Amygdala (tissue), 56 donors: ENCODE data around the gene KIAA1328.

Experiments used
- DNase-seq, 56 donors: peaks; one replicate each; lab custom pipeline; 2025; lab: John Stamatoyannopoulos, UW

KIAA1328 gene

DNA sequence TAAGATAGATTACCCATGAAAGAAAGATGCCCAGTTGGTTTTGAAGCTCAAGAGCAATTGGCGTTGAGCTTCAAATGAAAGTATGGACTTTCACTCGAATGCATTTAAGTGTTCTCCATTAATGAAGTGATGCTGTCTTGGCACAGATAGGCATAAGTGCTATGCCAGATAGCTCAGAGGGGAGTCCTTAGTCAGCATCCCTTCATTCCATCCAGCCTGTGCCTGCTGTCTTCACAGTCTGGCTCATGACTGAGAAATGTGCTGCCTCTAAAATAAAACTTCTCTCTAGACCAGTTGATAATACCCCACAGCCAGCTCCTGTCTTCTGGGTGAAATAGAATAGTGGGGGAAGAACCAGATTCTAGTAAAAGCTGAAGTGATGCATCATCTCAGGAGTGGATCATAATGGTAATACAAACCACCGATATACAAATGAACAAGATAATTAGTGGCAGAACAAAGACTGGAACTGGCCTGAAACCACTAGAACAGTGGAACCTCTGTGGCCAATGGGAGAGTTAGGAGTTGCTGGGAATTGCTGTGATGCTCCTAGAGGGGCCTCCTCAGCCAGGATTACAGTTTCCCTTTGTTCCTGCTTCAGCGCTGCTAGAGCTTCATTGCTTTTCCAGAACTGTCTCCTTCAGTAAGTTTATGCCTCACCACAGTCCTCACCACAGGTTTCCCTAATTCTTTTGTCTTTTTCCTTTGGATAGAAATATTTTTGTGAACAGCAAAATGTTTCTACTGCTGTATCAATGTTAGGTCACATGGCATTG, 359.3 kb downstream of the KIAA1328 start:
- DNase-seq, result no peak

DNA sequence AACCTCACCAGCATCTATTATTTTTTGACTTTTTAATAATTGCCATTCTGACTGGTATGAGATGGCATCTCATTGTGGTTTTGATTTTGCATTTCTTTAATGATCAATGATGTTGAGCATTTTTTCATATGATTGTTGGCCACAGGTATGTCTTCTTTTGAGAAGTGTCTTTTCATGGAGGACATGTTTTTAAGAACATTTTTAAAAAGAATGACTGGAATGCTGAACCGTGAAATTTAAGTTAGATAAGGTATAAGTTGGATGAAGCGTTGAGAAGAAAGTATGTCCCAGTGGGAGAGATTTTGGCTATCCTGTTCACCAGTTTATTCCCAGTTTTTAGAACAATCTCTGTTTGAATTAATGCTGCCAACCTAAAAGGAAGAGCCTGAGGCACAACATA, 370.8 kb downstream of the KIAA1328 start:
- DNase-seq, result no peak

DNA sequence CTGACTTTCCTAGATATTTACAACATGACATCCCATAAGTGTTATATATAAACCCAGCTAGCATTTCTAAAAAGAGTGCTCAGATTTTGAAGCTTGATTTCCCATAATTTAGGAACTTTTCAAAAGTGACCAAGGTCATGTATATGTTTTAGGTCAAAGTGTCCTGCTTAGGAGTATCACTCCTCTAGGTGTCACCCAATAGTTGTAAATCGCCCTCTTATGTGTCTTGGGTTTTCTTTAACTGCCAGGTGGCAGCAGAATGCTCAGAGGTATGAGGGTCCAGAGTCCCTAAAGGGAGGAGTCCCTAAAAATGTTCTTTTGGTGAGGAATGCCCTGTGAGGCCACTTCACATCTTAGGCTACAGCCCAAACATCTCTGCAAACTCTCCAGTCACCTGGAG, 378.4 kb downstream of the KIAA1328 start:
- no peak for DNase-seq

DNA sequence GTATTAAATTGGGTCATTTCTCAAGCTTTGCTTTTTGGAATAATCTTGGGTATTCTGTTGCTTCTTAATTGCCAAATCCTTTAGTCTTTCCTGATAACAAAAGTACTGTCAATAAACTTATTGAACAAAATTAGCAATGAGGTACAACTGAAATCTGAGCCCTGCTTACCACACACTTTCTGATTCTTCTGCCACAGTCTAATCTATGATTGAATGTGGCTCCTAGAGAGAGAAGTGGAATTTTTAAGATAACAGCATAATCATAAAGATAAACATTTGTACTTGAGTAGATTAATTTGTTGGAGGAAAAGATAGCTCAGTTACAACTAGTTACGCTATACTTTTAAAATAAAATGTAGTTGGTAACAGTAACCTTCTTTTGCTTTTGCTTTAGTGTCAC, 381.9 kb downstream of the KIAA1328 start:
- no peak for DNase-seq

DNA sequence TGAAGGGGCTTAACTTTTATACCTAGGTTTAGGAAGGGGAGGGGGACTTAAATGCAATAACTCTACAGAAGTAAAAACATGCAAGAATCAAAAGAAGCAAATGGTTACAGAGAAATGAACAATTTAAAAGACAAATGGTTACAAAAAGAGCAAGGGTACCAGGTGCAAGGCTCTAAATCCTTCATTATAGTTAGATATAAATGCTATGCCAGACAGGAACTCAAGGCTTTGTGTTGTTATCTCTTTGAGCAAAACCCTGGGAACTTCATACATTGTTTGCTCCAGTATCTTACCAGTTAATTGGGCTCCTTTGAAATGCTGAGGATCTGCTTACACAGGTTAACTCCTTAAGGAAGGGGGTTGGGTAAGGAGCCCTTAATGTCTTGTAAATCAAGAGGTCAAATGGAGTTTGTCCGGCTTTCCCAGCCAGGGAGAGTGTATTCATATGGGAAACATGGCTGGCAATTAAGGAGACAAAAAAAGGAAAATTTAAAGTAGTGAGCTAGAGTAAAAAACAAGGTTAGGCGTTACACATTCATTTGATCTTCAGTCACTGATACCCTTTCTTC, 389.2 kb downstream of the KIAA1328 start:
- no peak for DNase-seq

DNA sequence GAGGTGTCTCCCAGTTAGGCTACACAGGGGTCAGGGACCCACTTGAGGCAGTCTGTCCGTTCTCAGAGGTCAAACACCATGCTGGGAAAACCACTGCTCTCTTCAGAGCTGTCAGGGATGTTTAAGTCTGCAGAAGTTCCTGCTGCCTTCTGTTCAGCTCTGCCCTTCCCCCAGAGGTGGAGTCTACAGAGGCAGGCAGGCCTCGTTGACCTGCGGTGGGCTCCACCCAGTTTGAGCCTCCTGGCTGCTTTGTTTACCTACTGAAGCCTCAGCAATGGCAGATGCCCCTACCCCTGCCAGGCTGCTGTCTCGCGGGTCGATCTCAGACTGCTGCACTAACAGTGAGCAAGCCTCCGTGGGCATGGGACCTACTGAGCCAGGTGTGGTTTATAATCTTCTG, 390.3 kb downstream of the KIAA1328 start:
- DNase-seq, result no peak

DNA sequence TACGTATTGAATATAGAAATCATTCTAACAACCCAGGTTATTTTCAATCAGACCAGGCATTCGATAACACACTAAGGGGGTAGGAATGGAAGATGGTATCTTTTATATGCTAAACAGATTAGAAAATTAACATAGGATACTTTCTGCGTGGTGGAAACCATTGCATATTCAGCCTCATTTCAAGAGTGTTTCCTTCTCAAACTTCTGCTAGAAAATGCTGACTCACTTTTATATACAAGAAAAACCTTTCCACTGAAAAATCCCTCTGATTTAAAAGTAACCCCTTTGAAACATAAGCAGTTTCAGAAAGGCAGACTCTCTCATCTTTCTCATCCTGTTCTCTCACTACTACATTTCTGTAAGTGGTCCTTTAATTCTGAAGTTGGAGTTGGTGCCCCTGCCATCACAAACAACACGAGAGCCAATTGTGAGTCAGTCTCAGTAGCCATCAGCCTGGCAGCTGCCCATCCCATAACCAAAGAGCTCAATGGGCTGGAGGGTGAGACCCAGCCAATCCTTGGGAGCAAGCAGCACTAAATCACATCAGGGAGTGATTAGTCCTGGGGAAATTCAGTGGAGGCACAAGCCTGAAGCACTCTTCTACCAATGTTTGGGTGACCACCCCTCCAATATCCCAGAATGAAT, 393.5 kb downstream of the KIAA1328 start:
- DNase-seq, result no peak

DNA sequence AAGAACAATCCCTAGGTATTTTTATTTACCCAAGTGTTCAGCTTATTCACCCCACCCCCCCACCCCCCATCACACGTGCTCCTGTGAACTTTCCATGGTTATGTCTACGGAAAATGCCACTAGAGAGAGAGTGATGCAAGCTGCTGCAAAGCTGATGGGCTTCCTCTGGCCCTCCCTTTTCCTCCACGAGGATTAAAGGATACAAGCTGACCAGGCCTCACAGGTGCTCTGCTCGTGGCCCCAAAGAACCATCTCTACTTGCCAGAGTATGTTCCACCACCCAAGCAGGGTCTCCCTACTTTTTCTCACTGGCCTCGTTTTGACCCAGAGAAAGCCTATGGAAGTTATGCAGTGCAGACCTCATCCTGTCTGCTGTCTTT, 394.1 kb downstream of the KIAA1328 start:
- no peak for DNase-seq

DNA sequence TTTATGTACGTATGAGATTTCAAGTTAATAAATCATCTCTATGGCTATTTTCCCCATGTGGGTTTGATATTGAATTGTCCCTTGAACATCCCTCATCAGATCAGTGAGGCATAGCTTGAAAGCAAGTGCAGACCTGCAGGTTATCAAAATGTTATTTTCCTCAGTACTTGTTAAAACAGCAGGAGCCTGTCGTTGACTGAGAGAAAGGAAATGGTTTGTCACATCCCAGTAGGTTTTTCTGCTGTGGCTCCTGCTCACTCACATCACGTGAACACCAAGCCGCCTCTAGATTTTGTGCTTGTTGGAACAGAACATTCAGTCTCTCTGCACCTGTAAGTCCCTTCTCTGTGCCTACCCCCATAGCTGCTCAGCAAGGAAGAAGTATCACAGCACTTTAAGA, 396.4 kb downstream of the KIAA1328 start:
- DNase-seq, result no peak

DNA sequence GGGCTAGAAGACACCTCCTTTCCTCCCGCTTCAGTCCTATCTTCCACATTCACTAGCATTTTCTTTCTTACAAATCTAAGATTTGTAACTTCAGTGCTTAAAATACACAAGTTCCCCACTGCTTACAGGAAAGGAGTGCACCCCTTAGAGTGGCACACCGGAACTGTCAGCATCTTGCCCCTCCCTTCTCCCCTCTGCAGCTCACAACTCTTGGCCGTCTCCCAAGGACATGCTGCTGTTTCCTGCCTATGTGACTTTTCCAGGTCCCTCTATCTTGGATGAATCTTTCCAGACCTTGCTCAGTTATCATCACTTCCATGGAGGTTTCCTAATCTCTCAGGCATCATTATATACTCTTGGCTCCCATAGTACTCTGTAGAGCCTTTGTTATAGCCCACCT, 401.8 kb downstream of the KIAA1328 start:
- no peak for DNase-seq

DNA sequence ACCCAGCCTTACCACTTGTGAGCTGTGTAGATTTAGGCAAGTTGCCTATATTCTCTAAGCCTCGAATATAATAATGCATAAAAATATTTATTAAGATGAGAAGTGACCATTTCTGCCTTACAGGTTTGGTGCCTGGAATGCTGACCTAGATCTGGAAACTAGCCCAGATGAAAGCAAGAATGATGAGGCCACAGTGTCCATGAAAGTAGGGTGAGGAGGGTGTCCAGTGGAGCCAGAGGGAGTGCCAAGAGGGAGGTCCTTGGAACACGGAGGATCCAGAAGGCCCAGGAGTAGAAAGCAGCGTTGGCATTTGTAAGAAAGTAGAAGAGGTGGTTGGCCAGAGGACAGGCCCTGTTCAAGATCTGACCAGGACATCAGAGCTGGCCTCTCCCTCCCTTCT, 402.3 kb downstream of the KIAA1328 start:
- DNase-seq, result no peak

DNA sequence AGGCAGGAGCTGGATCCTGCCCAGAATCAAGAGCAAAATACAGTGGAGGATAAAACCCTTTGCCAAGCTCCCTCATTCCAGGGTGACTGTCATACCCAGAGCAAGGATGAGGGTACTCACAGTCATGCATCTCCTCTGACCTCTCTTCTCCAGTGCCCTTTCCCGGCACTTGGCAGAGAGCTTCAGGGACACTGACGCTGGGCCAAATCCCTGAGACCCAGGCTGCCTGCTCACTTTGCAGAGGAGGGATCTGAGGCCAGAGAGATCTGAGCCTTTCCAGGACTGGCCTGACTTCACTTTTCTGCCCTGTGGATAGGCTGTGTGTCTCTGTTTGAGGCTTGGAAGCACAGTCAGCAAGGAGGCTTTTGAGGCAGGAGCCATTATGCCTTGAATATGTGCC, 406.7 kb downstream of the KIAA1328 start:
- no peak for DNase-seq

DNA sequence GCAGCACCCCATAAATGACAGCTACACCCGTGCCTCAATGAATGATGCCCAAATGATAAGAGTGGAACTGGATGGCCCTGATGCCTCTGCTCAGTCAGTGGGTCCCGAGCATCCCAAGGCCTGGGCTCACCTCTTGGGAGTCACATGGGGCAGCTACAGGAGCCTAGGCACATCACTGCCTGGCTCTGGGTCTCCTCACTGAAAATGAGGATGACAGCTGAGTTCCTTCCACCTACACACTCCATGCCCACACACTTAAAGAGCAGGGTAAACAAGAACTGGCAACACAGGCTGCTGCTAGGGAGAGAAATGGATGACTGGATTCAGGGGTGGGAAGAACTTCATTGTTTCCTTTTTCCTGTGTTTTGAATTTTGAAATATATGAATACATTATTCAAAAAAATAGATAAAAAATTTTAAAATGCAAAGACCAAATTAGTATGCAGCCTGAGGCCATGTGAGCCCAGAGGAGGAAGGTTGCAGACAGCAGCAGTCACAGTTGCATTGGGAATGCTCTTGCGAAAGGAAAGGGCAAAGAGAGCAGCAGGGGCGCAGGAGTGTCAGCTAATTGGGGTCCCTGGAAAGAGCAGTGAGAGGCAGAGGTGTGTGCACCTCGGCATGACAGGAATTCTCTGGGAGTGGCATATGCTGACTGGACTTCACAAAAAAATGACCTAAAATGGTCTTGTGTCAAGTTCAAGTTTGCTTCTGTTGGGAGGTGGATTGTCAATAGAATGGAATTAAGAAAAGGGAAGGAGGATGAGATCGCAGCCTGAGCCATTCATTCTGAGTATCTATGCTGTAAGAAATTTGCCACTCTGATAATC, 409.6 kb downstream of the KIAA1328 start:
- peak in 5 of 56 donors; percentile 10 to 51 (median 30) for DNase-seq

DNA sequence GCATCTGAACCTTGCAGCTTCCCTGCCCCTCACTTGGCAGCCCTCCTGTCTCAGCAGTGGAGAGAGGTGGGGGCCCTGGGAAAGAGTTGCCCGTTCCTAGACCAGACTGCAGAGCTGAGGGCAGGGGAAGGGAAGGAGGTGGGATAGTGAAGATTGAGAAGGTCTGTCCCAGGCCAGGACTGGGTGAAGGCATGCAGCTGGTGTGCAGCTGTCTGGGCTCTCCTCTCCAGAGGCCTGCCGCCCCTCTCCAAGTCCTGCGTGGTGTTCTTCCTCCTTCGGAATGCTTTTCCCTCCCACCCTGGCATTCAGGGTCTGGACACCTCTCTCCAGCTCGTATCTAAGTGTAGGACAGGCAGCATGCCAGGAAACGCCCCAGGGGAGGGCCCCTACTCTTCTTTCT, 413.2 kb downstream of the KIAA1328 start:
- DNase-seq, result no peak

DNA sequence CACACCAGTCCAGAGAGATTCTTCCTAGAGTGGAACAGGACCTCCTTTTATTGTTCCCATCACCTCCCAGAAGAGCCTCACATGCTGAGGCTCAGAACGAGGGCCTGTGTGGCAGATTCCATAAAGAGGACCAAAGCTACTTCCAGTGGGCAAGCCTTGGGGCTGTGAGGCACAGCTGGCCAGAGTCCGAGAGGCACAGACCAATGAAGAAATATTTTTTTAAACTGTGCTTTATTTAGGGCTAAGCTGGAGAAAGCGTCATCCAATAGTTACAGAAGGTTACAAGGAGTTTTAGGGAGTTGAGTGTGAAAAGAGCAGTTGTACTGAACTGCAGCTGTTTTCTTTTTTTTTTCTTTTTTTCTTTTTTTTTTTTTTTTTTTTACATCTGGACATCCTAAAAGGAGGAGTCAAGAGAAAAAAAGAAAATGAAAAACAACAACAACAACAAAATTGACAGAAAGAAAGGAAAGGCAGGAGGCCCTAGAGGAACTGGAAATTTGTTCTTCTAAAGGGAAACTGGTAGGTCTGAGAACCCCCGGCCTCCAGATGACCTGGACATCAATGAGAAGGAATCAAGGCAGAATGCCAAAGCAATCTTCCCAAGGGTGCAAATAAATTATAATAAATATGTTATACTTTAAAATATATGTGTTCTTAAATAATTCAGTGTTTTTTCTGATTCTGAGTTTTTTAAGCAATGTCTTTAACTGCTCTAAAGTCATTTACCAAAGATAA, 414.1 kb downstream of the KIAA1328 start:
- no peak for DNase-seq

DNA sequence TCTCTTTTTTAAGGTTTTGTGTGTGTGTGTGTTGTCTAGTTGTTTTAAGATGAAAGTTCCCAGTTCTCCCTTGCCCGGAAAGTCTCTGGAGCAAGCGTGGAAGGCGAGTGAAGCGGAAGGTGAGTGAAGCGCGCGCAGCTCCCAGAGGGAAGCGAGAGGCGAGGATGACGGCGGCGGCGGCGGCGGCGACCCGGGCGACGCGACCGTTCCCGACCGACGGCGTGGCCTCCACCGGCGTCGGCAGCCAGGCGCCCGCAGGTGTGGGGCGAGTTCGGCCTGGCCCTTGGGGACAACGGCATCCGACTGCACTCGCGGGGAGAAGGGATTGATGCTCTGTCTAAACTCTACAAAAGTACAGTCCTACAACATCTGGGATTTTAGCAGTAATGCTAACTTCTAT, 414.8 kb downstream of the KIAA1328 start:
- DNase-seq, result no peak

DNA sequence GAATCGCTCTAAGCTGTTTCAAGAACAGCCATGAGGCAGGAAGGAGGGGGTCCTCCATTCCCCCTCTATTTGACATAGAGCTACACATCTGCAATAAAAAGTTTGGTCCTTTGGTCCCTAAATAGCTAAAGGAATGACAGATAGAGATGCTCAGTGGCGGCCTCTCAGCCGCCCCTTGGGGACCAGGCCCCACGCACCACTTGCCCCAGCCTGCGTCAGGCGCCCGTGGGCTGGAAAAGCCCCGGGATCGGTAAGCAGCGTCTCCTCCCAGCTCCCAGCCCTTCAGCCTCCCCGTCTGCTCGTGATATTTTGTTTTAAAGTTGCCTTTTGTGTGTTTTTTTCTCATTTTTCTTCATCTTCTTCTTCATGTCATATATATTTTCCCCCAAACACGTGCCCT, 415.7 kb downstream of the KIAA1328 start:
- no peak for DNase-seq

DNA sequence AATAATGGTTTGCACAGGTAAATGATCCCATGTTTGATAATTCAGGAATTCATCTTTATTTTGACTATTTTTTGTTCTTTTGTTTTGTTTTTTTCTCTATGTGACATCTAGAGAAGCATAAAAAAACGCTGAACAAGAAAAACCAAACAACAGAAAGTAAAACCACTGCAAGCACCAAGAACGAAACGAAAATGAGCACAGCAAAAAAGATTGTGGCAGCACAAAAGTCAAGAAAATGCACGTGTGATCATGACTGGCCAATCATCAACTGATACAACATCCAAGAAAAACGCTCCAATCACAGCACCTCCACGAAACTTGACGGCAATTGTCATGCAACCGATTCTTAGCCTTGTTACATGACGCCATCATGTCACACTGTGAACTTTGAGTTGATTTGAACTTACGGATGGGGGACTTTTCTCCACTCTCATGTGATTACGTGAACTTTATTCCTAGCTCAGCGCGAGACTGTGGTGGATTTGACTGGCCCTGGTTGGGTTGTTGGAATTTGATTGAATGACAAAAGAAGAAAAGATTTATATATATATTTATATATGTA, 417.9 kb downstream of the KIAA1328 start:
- DNase-seq, result no peak

DNA sequence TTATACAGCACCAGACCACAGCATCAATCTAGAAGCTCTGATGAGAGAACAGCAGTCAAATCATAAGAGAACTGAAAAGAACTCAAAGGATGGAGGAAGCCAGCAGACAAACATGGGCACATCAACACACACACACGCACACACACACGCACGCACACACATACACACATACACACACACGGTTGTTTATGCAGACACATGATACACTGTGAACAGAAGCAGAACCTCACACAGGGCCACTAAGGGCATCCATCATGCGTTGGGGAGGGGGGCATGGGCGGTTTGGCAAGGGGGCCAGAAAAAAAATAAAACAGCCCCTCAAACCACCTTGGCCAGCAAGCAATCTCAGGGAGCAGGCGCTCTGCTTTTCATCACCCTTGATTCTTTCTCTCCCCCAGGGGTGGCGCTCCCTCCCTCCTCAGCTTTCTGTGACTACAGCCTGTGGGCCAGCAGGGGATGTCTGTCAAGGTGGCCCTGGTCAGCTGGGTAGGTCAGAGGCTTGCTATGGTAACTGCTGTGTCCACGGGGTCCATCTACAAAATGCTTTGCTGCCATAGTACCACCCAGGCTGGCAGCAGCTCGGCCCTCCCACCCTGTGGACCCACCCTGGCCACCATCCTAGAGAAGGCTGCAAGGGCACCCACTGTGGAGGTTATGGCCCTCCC, 418.7 kb downstream of the KIAA1328 start:
- no peak for DNase-seq

DNA sequence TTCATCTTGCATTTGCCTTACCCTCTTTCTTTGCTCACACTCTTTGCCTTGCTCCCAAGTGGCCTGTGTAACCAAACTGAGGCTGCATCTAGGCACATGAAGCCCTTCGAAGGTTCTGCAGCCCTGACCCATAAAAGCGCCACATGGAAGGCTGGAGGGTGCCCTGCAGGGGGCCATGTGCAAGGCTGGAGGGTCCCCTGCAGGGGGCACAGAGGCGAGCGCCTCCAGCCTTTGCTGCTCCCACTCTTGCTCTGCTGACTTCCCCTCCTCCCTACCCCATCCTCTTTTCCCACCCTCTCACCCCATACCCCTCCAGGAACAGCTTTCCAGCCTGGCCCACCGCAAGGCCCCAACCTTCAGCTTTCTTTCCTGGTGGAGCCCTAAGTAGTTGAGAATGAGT, 419.4 kb downstream of the KIAA1328 start:
- no peak for DNase-seq
